Measurements from ENCODE around the gene OR2V1. TPM values are rescaled to one million over a fixed set of nuclear protein-coding genes. Genes with fewer than 3 reads are reported as not detected.
"Not testable (repeated sequence)": the region's sequence is repeated elsewhere in the genome, so short reads cannot be mapped to it uniquely, and the experiment has no call there.

The OR2V1 gene
- total RNA-seq: not detected

DNA sequence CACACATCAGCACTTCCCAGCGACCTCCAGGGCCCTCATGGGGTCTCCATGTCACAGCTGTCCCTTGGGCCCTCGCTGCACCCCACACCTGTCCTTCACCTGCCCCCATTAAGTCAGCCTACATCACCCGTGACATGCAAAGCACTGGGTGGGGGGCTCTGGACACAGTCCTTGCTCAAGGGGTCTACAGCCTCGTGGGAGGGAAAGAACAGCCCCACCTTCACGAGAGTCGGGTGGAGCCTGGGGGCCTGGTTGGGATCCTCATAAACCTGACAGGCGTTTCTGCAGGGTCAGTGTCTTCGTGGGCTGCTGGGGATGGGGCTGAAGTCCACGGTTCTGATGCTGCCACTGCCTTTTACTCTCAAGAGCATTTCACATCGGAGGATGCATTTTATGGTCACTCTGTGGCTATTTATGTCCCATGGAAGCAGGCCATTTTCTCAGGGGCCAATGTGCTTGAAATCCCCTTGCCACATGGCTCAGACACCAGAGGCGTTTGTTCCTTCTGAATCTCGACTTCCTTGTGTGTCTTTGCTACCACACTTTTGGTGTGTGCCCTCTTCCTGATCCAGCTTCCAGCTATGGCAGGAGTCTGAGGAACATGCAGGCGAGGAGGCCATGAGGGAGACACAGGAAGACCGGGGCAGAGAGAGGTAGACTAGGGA is at the start of gene OR2V1:
Gene OR2V1 (minus strand): TSS at position 338 of the 665 bp plus-strand sequence. CDS start 5,865 bp downstream, outside the sequence.
- no peak for DNase-seq

DNA sequence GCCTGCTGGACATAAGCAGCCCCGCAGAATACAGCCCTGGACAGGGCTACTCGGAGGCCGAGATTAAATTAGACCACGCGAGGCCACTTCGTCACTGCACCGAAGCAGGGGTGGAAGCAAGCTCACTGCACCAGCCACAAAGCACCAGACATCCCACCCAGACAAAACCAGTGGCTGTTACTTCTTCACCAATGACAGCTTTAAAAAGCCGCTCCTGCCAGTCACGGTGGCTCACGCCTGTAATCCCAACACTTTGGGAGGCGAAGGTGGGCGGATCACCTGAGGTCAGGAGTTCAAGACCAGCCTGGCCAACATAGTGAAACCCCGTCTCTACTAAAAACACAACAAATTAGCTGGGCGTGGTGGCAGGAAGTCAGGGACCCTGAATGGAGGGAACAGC is 46.6 kb upstream of the OR2V1 start:
- DNase-seq: not testable (repeated sequence)

GRCh38 chr5:181176254-181176952 is 45.4 kb upstream of the OR2V1 start:
- DNase-seq: no peak

DNA sequence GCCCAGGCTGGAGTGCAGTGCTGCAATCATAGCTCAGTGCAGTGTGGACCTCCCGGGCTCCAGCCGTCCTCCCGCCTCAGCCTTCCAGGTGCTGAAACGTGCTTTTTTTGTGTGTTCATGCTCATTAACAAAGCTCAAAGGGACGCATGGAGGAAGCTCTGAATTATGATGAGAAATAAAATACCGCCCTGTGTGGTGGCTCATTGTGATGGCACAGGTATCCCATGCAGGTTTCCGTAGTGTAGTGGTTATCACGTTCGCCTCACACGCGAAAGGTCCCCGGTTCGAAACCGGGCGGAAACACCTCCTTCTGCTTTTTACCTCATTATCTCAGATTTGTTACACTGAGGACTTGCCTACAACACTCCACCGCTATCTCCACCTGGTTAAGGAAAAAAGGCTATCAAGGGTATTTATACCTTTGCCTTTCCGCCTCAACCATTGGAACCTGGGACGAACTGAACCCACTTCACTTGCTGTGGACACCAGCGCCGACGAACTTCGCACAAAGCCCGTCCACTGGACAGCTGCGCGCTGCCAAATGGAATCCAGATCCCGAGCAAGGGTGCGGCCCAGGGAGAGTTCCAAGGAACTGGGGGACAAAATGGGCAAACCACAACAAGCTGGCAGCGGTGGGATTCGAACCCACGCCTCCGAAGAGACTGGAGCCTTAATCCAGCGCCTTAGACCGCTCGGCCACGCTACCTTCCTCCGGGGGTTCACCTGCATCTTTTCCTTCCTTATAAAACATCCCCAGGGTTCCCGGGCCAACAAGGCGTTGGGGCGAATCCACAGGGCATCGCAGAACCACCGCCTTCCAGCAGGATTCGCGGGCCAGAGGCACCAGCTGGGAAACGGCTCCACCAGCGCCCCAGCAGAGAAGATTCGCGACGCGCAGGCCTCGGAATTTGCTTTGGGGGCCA is 42.7 kb upstream of the OR2V1 start:
- DNase-seq: no peak

DNA sequence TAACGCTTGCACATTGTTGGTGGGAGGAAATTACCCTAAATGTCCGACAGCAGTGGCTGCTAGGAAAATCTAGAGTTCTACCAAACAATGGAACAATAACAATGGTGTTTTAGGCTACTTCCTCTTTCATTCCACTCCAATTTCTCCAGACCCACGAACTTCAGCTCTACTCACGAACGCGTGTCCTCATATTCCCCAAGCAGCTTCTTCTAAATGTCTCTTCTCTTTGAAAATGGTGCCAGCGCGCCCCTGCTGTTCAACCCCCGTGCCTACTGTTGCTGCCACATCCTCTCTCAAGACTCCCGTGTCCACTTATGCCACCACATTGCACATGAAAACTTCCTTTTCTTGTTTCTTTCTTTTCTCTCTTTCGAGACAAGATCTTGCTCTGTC is 42.1 kb upstream of the OR2V1 start:
- DNase-seq: no peak

DNA sequence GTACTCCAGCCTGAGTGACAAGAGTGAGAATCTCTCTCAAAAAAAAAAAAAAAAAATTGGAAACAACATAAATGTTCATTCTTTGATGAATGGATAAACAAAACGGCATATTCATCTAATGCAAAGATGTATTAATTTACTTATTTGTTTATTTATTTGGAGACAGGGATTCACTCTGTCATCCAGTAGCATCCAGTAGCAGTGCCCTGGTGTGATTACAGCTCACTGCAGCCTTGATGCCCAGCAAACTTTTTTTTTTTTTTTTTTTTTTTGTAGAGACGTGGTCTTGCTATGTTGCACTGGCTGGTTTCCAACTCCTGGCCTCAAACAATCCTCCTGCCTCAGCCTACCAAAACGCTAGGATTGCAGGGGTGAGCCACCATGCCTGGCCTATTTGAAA is 40.8 kb upstream of the OR2V1 start:
- DNase-seq: no peak

GRCh38 chr5:181170996-181171395 is 40.0 kb upstream of the OR2V1 start:
- no peak for DNase-seq

GRCh38 chr5:181170237-181170825 is 39.4 kb upstream of the OR2V1 start:
- DNase-seq: no peak

DNA sequence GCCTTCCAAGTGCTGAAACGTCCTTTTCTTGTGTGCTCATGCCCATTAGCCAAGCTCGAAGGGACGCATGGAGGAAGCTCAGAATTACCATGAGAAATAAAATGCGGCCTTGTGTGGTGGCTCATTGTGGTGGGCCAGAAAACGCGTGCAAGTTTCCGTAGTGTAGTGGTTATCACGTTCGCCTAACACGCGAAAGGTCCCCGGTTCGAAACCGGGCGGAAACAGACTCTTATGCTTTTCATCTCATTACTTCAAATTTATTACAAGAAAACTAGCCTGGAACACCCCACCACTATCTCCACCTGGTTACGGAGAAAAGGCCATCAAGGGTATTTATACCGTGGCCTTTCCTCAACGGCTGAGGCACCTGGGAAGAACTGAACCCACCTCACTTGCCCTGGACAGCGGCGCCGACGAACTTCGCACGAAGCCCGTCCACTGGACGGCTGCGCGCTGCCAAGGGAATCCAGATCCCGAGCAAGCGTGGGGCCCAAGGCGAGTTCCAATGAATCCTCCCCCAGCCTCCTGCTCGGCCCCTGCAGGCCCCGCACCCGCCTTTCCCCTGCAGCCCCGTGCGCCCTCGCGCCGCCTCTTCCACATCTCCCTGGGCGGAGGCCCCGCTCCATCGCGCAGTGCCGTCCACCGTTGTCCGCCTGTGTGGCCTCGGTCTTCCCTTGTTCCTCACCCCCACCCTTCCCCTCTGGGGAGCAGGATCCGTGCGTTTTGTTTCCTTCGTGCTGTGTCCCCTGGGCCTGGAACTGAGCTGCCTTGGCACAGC is 38.7 kb upstream of the OR2V1 start:
- DNase-seq: not testable (repeated sequence)

- DNase-seq: no peak
These were observed 37.7 kb upstream of the OR2V1 start for GRCh38 chr5:181168595-181169118.

DNA sequence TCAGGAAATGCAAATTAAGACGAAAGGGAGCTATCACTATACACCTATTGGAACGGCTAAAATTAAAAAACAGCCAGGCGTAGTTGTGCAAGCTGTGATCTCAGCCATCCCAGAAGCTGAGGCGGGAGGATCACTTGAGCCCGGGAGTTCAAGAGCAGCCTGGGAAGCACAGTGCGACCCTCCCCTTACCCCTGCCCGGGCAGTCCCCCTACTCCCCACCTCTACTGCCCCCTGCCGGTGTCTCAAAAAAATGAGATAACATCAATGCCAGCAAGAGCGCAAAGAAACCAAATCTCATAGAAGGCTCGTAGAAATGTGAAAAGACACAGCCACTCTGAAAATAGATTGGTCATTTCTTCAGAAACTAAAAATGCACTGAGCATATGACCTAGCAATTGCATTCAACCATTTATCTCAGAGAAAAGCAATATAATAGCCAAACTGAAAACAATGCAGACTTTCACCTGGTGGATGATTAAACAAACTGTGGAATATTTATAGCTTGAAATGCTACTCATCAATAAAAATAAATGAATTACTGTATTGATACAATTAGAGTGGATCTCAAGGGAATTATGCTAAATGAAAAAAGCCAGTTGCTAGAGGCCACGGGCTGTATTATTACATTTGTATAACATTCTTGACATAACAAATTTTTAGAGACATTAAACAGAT is 37.0 kb upstream of the OR2V1 start:
- no peak for DNase-seq

- no peak for DNase-seq
These were observed 36.1 kb upstream of the OR2V1 start for GRCh38 chr5:181166812-181167733.

DNA sequence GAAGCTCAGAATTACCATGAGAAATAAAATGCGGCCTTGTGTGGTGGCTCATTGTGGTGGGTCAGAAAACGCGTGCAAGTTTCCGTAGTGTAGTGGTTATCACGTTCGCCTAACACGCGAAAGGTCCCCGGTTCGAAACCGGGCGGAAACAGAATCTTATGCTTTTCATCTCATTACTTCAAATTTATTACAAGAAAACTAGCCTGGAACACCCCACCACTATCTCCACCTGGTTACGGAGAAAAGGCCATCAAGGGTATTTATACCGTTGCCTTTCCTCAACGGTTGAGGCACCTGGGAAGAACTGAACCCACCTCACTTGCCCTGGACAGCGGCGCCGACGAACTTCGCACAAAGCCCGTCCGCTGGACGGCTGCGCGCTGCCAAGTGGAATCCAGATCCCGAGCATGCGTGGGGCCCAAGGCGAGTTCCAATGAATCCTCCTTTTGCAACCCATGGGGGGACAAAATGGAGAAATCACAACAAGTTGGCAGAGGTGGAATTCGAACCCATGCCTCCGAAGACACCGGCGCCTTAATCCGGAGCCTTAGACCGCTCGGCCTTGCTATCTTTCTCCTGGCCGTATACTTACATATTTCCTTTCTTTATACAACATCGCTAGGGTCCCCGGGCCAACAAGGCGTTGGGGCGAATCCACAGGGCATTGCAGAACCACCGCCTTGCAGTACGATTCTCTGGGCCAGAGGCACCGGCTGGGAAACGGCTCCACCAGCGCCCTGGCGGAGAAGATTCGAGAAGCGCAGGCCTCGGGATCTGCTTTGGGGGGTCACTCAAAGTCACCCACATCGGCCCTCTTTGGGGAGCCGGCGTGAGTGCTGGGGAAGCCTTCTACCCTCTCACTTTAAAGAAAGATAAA is 33.3 kb upstream of the OR2V1 start:
- DNase-seq: no peak

DNA sequence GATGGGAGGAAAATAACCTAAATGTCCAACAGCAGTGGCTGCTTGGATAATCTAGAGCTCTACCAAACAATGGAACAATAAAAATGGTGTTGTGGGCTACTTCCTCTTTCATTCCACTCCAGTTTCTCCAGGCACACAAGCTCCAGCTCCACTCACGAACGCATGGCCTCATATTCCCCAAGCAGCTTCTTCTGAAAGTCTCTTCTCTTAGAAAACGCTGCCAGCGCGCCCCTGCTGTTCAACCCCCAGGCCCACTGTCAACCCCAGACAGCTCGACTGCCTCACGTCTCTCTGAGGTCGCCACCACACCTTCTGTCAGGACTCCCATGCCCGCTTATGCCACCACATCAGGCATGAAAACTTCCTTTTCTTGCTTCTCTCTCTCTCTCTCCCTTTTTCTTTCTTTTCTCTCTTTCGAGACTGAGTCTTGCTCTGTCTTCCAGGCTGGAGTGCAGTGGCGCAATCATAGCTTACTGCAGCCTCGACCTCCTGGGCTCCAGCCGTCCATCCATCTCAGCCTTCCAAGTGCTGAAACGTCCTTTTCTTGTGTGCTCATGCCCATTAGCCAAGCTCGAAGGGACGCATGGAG is 32.6 kb upstream of the OR2V1 start:
- DNase-seq: no peak

DNA sequence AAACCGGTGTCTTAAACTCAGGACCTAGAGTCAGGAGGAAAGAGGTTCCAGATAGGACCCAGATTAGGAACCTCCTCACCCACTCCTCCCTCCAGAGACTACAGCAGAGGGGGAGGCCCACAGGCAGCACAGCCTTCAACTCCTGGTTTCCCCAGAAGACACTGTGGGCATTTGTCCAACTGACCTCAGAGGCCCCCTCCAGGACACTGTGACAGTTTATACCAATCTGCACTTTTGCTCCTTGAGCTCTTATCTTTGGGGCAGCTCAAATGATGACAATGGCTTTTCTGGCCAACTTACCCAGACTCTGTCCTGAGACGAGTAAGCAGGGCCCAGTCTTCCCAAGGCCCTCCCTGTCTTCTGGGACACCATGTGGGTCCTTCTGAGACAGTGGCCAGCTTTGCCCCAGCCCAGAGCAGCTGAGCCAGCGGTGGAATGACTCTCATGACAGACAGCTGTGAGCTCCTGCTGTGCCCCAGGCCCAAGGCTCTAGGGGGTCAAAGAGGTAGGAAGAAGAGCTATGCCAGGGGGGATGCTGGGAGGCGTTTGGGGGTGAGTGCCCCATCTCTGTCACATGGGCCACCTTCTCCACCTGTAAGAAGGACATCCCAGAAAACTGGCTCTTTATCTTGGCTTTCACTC is 30.7 kb upstream of the OR2V1 start:
- DNase-seq: no peak

GRCh38 chr5:181160755-181161533 is 30.0 kb upstream of the OR2V1 start:
- peak; percentile 74 for DNase-seq

Measured in occipital lobe (tissue), 2 donors.